Measurements from ENCODE around the gene EBI3.
"Not testable (repeated sequence)": the region's sequence is repeated elsewhere in the genome, so short reads cannot be mapped to it uniquely, and the experiment has no call there.

The EBI3 gene

GRCh38 chr19:4200940-4201542 lies 28.3 kb upstream of the EBI3 start:
- DNase-seq: no peak

GRCh38 chr19:4201798-4202197 lies 27.5 kb upstream of the EBI3 start:
- no peak for DNase-seq

- DNase-seq: no peak
Measured at GRCh38 chr19:4206818-4207484, 22.4 kb upstream of the EBI3 start.

GRCh38 chr19:4208385-4209094 lies 20.8 kb upstream of the EBI3 start:
- DNase-seq: peak; percentile 4

- DNase-seq: no peak
Measured at GRCh38 chr19:4210166-4210731, 19.1 kb upstream of the EBI3 start.

GRCh38 chr19:4213116-4213515 lies 16.2 kb upstream of the EBI3 start:
- DNase-seq: no peak

GRCh38 chr19:4215807-4216206 lies 13.5 kb upstream of the EBI3 start:
- DNase-seq: no peak

- no peak for DNase-seq
Measured at GRCh38 chr19:4216846-4217245, 12.5 kb upstream of the EBI3 start.

- DNase-seq: no peak
Measured at GRCh38 chr19:4217429-4218264, 11.7 kb upstream of the EBI3 start.

- DNase-seq: not testable (repeated sequence)
Measured at GRCh38 chr19:4218523-4218922, 10.8 kb upstream of the EBI3 start.

- DNase-seq: no peak
Measured at GRCh38 chr19:4220188-4220587, 9.1 kb upstream of the EBI3 start.

- DNase-seq: no peak
Measured at GRCh38 chr19:4224470-4224869, 4.9 kb upstream of the EBI3 start.

- no peak for DNase-seq
Measured at GRCh38 chr19:4225885-4226284, 3.4 kb upstream of the EBI3 start.

- no peak for DNase-seq
Measured at GRCh38 chr19:4227771-4228170, 1.6 kb upstream of the EBI3 start.

GRCh38 chr19:4228765-4229178 lies 551 bp upstream of the EBI3 start:
- DNase-seq: no peak

GRCh38 chr19:4230237-4230636 lies 914 bp downstream of the EBI3 start:
- DNase-seq: not testable (repeated sequence)

GRCh38 chr19:4231521-4231920 lies 2.2 kb downstream of the EBI3 start:
- not testable (repeated sequence) for DNase-seq

- DNase-seq: not testable (repeated sequence)
Measured at GRCh38 chr19:4232139-4232538, 2.8 kb downstream of the EBI3 start.

- no peak for DNase-seq
Measured at GRCh38 chr19:4232614-4233281, 3.4 kb downstream of the EBI3 start.

- peak; percentile 59 for DNase-seq
Measured at GRCh38 chr19:4233282-4233853, 4.0 kb downstream of the EBI3 start.

- no peak for DNase-seq
Measured at GRCh38 chr19:4234142-4234861, 5.0 kb downstream of the EBI3 start.
